Measurements from ENCODE around the gene GKN1. TPM values are rescaled to one million over a fixed set of nuclear protein-coding genes. Genes with fewer than 3 reads are reported as not detected.

Gene GKN1
- polyA plus RNA-seq, 1 experiment: not detected

- ChIA-PET POLR2A (interaction anchor here (0.6 kb wide), 1 partner anchor 167 kb away, joined by 3 read pairs; no protein-coding TSS in a partner anchor), CTCF (interaction anchor here (1.0 to 1.3 kb wide), 4 partner anchors 9 to 291 kb away, joined by 3 read pairs; no protein-coding TSS in a partner anchor)
- no peak for TF ChIP-seq CTCF (IDR thresholded peaks at IDR 0.05; ENCODE audit: insufficient read depth, low read depth, low read length)
- no peak overlapping the region for H3K4me3 ChIP-seq (ENCODE audit: low read depth, low read length)
- H3K27me3 ChIP-seq (ENCODE audit: control insufficient read depth, insufficient read depth, low read length): no peaks in the 10 kb centered on the region
- DNase-seq (ENCODE audit: low read depth): no peak
- H3K36me3 ChIP-seq (ENCODE audit: control insufficient read depth, insufficient read depth, low read length): no peaks in the 10 kb centered on the region
Observed at GRCh38 chr2:69017080-69017479, 42.6 kb downstream of the GKN1 start.

- Histone ChIP-seq H3K4me3 (ENCODE audit: low read depth, low read length) (no peak overlapping the region), H3K36me3 (ENCODE audit: control insufficient read depth, insufficient read depth, low read length) (no peaks in the 10 kb centered on the region), H3K27me3 (ENCODE audit: control insufficient read depth, insufficient read depth, low read length) (no peaks in the 10 kb centered on the region)
- ChIA-PET CTCF (interaction anchor here (0.6 to 1.3 kb wide), 4 partner anchors 8 to 272 kb away, joined by 3 read pairs; no protein-coding TSS in a partner anchor), POLR2A (no interaction called here)
- DNase-seq (ENCODE audit: low read depth): no peak
- TF ChIP-seq CTCF (IDR thresholded peaks at IDR 0.05; ENCODE audit: insufficient read depth, low read depth, low read length): no peak
Observed at GRCh38 chr2:69017835-69018234, 43.4 kb downstream of the GKN1 start.

GRCh38 chr2:69018678-69019095 lies 44.3 kb downstream of the GKN1 start:
- CTCF ChIA-PET: interaction anchor here (0.8 kb wide), 1 partner anchor 287 kb away, joined by 4 read pairs; no protein-coding TSS in a partner anchor
- POLR2A ChIA-PET: no interaction called here
- Histone ChIP-seq H3K36me3 (ENCODE audit: control insufficient read depth, insufficient read depth, low read length) (no peaks in the 10 kb centered on the region), H3K27me3 (ENCODE audit: control insufficient read depth, insufficient read depth, low read length) (no peaks in the 10 kb centered on the region), H3K4me3 (ENCODE audit: low read depth, low read length) (no peak overlapping the region)
- DNase-seq (ENCODE audit: low read depth): no peak
- TF ChIP-seq CTCF (IDR thresholded peaks at IDR 0.05; ENCODE audit: insufficient read depth, low read depth, low read length): no peak

GRCh38 chr2:69020496-69021426 lies 46.3 kb downstream of the GKN1 start:
- TF ChIP-seq CTCF (IDR thresholded peaks at IDR 0.05; ENCODE audit: insufficient read depth, low read depth, low read length): no peak
- no peak for DNase-seq (ENCODE audit: low read depth)
- POLR2A ChIA-PET: no interaction called here
- Histone ChIP-seq H3K36me3 (ENCODE audit: control insufficient read depth, insufficient read depth, low read length) (no peaks in the 10 kb centered on the region), H3K4me3 (ENCODE audit: low read depth, low read length) (no peak overlapping the region), H3K27me3 (ENCODE audit: control insufficient read depth, insufficient read depth, low read length) (no peaks in the 10 kb centered on the region)
- CTCF ChIA-PET: no interaction called here

GRCh38 chr2:69021727-69022126 lies 47.3 kb downstream of the GKN1 start:
- no peak for DNase-seq (ENCODE audit: low read depth)
- Histone ChIP-seq H3K36me3 (ENCODE audit: control insufficient read depth, insufficient read depth, low read length) (no peaks in the 10 kb centered on the region), H3K27me3 (ENCODE audit: control insufficient read depth, insufficient read depth, low read length) (no peaks in the 10 kb centered on the region), H3K4me3 (ENCODE audit: low read depth, low read length) (no peak overlapping the region)
- CTCF ChIA-PET: no interaction called here
- POLR2A ChIA-PET: no interaction called here
- TF ChIP-seq CTCF (IDR thresholded peaks at IDR 0.05; ENCODE audit: insufficient read depth, low read depth, low read length): no peak

All from BJ (cell line).